WERI-Rb-1 (cell line): ENCODE results near the gene KPNA2.

ENCODE experiments used
- DNase-seq: peaks from one replicate; pipeline ENCODE4 v3.0.0-alpha.2; 2020
- H3K27ac ChIP-seq: fragments of 250-450 bp; sonication (Bioruptor Pico); 2 replicates; pipeline ENCODE4 v1.5.1; 2020; ENCODE audit warnings: mild to moderate bottlenecking, moderate library complexity
- H3K27me3 ChIP-seq: fragments of 250-450 bp; sonication (Bioruptor Pico); 2 replicates; pipeline ENCODE4 v1.5.1; 2021; ENCODE audit warnings: mild to moderate bottlenecking, low read depth, moderate library complexity; ENCODE audit not compliant: insufficient read depth, severe bottlenecking
- H3K36me3 ChIP-seq: fragments of 250-450 bp; sonication (Bioruptor Pico); 2 replicates; pipeline ENCODE4 v1.5.1; 2020; ENCODE audit warnings: mild to moderate bottlenecking, moderate library complexity
- H3K4me3 ChIP-seq: 2 replicates; pipeline ENCODE4 v1.5.1; 2011; ENCODE audit warnings: low read depth, mild to moderate bottlenecking, control low read depth, low read length
- H3K9me3 ChIP-seq: fragments of 250-450 bp; sonication (Bioruptor Pico); 2 replicates; pipeline ENCODE4 v1.5.1; 2021; ENCODE audit warnings: mild to moderate bottlenecking, moderate library complexity; ENCODE audit not compliant: severe bottlenecking
- TF ChIP-seq, protein P1 (sequence below): IDR thresholded peaks from 2 replicates; pipeline ENCODE4 v1.5.1; 2011; ENCODE audit warnings: low read depth, mild to moderate bottlenecking, control low read depth, inconsistent platforms, low read length

KPNA2 gene

DNA sequence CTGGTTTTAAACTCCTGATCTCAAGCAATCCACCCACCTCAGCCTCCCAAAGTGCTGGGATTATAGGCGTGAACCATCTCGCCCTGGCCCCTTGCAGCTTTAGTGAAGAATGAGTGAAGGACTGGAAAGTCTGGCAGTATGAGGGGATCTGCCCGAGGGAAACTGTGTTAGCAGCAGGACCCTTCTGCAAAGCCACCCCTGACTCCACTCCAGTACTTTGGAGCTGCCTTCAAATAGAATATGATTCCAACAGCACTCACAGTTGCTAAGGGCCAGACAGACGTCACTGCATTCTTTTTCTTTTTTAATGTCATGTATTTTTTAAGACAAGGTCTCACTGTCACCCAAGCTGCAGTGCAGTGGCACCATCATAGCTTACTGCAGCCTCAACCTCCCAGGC is 52.3 kb downstream of the KPNA2 start:
- Histone ChIP-seq H3K27me3 (no peaks in the 10 kb centered on the region), H3K4me3 (no peak overlapping the region), H3K9me3 (no peaks in the 10 kb centered on the region), H3K27ac (no peak overlapping the region), H3K36me3 (no peaks in the 10 kb centered on the region)
- TF ChIP-seq, protein P1, sequence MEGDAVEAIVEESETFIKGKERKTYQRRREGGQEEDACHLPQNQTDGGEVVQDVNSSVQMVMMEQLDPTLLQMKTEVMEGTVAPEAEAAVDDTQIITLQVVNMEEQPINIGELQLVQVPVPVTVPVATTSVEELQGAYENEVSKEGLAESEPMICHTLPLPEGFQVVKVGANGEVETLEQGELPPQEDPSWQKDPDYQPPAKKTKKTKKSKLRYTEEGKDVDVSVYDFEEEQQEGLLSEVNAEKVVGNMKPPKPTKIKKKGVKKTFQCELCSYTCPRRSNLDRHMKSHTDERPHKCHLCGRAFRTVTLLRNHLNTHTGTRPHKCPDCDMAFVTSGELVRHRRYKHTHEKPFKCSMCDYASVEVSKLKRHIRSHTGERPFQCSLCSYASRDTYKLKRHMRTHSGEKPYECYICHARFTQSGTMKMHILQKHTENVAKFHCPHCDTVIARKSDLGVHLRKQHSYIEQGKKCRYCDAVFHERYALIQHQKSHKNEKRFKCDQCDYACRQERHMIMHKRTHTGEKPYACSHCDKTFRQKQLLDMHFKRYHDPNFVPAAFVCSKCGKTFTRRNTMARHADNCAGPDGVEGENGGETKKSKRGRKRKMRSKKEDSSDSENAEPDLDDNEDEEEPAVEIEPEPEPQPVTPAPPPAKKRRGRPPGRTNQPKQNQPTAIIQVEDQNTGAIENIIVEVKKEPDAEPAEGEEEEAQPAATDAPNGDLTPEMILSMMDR: no peak
- DNase-seq: no peak

DNA sequence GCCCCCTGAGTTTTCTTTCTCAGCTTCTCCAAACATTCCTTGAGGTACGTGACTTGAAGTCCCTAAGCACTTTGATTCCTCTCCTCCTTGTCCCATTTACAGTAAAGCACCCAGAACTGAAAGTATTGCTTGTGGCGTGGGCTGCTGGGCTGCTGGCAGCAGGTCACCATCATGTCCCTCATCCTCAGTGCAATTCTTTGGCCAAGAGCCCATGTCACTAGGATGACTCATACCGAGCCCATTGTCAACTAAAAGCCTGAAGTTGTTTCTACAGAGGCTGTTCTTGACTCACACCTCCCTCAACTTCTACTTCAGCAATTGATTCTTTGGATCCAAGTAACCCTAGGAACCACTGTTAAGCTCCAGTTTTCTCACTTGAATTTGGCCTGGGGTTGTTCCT is 54.3 kb downstream of the KPNA2 start:
- Histone ChIP-seq H3K27ac (no peak overlapping the region), H3K9me3 (peaks cover 3% of the 10 kb centered on the region), H3K36me3 (no peaks in the 10 kb centered on the region), H3K4me3 (no peak overlapping the region), H3K27me3 (no peaks in the 10 kb centered on the region)
- no peak for DNase-seq
- TF ChIP-seq, protein P1: no peak

DNA sequence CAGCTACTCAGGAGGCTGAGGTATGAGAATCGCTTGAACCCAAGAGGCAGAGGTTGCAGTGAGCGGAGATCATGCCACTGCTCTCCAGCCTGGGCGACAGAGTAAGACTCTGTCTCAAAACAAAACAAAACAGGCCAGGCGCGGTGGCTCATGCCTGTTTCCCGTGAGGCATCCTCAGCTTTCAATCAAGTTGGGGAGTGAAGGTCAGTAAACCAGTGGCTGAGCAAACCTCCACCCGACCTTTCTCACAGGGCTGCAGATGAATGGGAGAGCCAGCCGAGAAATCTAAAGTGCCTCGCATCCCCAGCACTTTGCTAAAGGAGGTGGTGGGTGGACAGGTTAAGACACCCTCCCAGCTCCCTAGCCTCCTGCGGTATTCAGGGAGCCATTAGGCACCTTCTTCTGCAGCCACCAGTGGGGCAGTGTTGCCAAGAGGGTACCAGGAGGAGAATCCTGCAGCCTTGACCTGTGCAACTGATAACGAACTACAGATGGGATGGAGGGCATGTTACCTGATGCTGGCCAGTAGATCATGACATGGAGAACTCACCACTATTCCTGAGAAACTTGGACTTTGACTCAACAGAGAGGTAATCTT is 59.0 kb downstream of the KPNA2 start:
- Histone ChIP-seq H3K4me3 (no peak overlapping the region), H3K9me3 (peaks cover 3% of the 10 kb centered on the region), H3K27ac (no peak overlapping the region), H3K36me3 (no peaks in the 10 kb centered on the region), H3K27me3 (no peaks in the 10 kb centered on the region)
- TF ChIP-seq, protein P1: no peak
- DNase-seq: no peak

DNA sequence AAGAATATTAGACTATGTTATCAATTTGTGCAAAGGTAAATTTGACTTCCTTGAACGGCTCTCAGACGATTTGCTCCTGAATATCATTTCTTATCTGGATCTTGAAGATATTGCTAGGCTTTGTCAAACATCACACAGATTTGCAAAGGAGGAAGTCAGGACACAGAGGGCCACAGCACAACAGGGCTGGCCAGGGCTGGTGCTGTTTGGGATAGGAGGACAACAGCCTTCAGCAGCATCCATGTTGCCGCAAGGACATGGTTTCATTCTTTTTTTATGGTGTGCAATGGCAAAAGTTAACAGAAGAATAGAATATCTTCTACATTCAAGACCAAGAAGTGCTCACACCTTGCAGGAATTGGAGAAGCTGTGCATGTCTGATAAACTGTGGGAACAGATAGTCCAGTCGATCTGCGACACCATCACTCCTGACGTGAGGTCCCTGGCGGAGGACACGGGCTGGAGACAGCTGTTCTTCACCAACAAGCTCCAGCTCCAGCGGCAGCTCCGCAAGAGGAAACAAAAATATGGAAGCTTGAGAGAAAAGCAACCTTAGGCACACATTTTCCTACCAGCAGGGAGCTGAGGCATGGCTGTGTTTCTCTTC is 59.8 kb downstream of the KPNA2 start:
- H3K27ac ChIP-seq: no peak overlapping the region
- no peak overlapping the region for H3K4me3 ChIP-seq
- no peaks in the 10 kb centered on the region for H3K36me3 ChIP-seq
- H3K9me3 ChIP-seq: peaks cover 7% of the 10 kb centered on the region
- H3K27me3 ChIP-seq: no peaks in the 10 kb centered on the region
- TF ChIP-seq, protein P1: no peak
- no peak for DNase-seq

DNA sequence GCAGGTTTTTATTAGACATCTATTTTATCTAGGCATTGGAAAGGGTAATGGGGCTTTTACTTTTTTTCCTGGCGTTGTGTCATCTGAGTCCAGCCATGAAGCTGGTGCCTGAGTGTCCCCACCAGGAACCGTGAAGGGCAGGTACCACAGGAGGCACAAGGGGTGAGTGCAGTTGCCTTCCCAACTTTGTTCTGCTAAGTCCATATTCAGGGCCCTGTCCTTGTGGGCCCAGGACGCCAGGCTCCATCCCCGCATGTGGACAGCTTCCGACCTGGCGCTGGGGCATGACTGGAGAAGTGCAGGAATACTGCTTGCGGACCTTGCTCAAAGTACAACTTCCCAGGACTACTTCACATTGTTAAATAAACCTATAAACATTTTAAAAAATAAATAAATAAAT is 60.6 kb downstream of the KPNA2 start:
- Histone ChIP-seq H3K36me3 (no peaks in the 10 kb centered on the region), H3K27me3 (no peaks in the 10 kb centered on the region), H3K9me3 (peaks cover 7% of the 10 kb centered on the region), H3K4me3 (no peak overlapping the region), H3K27ac (no peak overlapping the region)
- no peak for DNase-seq
- TF ChIP-seq, protein P1: no peak
